ENCODE measurements around the gene VEGFB. TPM values are rescaled to one million over a fixed set of nuclear protein-coding genes. Genes with fewer than 3 reads are reported as not detected.
A peak's percentile ranks its signal among the peaks of the same experiment; 100 is the strongest.

VEGFB gene
- total and polyA plus RNA-seq, 2 of the 8 experiments (the other 6 are each of a cell fraction or from before 2014, with no cell fraction given), result 9.3 to 49.6 TPM

DNA sequence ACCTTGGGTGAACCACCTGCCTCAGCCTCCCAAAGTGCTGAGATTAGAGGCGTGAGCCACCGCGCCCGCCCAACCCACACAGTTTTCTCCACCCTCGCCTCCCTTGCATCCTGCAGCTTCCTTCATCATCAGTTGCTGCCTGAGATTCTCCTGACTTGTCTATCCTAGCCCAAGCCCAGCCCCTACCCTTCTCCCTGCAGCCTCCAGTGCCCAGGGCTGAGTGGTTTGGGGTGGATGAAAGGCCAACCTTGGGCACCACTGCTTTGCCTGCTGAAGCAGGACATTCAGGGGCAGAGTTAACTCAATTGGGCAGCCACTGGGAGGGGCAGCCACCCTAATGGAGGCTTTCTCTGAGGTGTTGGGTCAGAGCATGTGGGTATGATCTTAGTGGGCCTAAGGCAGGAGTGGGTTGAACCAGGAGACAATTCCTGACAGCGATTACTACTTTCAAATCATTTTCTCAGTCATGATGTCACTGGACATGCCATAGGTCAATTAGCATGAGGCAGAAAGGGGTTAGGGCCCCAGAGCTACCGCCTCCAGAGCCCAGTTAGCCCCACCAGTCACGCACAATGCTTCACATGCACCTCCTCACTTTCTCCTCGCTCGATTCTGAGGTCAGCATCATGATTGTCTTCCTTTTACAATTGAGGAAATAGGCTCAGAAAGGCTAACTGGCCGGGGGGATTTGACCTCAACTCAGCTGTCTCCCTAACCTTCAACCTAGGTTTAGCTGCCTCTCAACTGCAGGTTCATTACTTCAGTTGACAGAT lies 5.5 kb downstream of the VEGFB start:
- no peak for TF ChIP-seq RXRA (IDR thresholded peaks at IDR 0.05; ENCODE audit: insufficient read depth, low read depth, low read length)
- no peak for TF ChIP-seq SIX5 (IDR thresholded peaks at IDR 0.05; ENCODE audit: low read depth, low read length)
- TF ChIP-seq ZNF274 (IDR thresholded peaks at IDR 0.05; ENCODE audit: borderline replicate concordance, extremely low read depth, low read length), result no peak
- CTCF ChIA-PET (ENCODE audit: partially characterized antibody), result interaction anchor here (1.6 to 4.5 kb wide), 2 partner anchors 12 to 33 kb away, joined by 4 to 26 read pairs; partner anchors contain the start of gene PLCB3

More for the DNA sequence above, 5.5 kb downstream of the VEGFB start:
- FAIRE-seq (no peak), DNase-seq (ENCODE audit: low read depth in 1 of 2, low spot score in 2 of 2) (no peak)
- Histone ChIP-seq H2AFZ (ENCODE audit: low read length) (no peak overlapping the region), H3K27me3 (replicated peaks in 1 of 4; ENCODE audit: control insufficient read depth in 3 of 4, extremely low read depth in 1 of 4, insufficient read depth in 3 of 4, low read length in 3 of 4) (peaks cover 0 to 3% (median 0%) of the 10 kb centered on the region in 4 experiments; a peak in 2 of 7 replicates), H3K36me3 (ENCODE audit: control insufficient read depth in 2 of 4, insufficient read depth in 4 of 4, low read length in 3 of 4) (peaks cover 0 to 16% (median 7%) of the 10 kb centered on the region in 4 experiments; a peak in 4 of 8 replicates), H3K4ac (replicated peaks; ENCODE audit: insufficient read length, low read depth, low read length) (peak overlapping the region; percentile 27), H4K91ac (replicated peaks; ENCODE audit: insufficient read length, low read length) (peak overlapping the region; percentile 17), H3K9me3 (ENCODE audit: insufficient read depth in 2 of 2, low read depth in 1 of 2, low read length in 1 of 2) (no peaks in the 10 kb centered on the region), H2BK5ac (ENCODE audit: low read depth, low read length) (peak overlapping the region; percentile 88), H3K4me3 (ENCODE audit: extremely low read depth in 1 of 4, insufficient read depth in 2 of 4, low read depth in 3 of 4, low read length in 4 of 4) (peak overlapping the region; percentile 67 to 82 (median 78); a peak in 7 of 8 replicates), H4K20me1 (replicated peaks in 1 of 2; ENCODE audit: control insufficient read depth in 1 of 2, insufficient read depth in 2 of 2, low read length in 2 of 2) (peaks cover 0 to 13% of the 10 kb centered on the region in 2 experiments), H3K4me2 (ENCODE audit: insufficient read depth in 1 of 2, low read depth in 2 of 2, low read length in 2 of 2) (peak overlapping the region; percentile 82 to 85), H2BK20ac (ENCODE audit: low read length) (no peak overlapping the region), H3K23me2 (ENCODE audit: low read depth, low read length) (peaks cover 14% of the 10 kb centered on the region), H3K4me1 (replicated peaks in 1 of 4; ENCODE audit: control insufficient read depth in 3 of 4, insufficient read depth in 4 of 4, low read length in 3 of 4) (peaks cover 0 to 16% (median 8%) of the 10 kb centered on the region in 4 experiments; a peak in 6 of 7 replicates), H2BK12ac (ENCODE audit: low read depth, low read length) (peak overlapping the region; percentile 84; the same call in 1 of the 2 replicates), H2BK120ac (replicated peaks; ENCODE audit: low read depth, low read length) (no peak overlapping the region), H3K9ac (replicated peaks in 1 of 4; ENCODE audit: extremely low read depth in 1 of 4, low read depth in 3 of 4, low read length in 3 of 4) (no peak overlapping the region; a peak in 2 of 7 replicates), H3K56ac (replicated peaks; ENCODE audit: insufficient read length, low read depth, low read length) (no peak overlapping the region), H3K18ac (ENCODE audit: extremely low read depth, low read length) (no peak overlapping the region), H3K79me1 (ENCODE audit: low read depth, low read length) (no peaks in the 10 kb centered on the region), H4K5ac (ENCODE audit: insufficient read length, low read depth, low read length) (no peak overlapping the region), H3K27ac (ENCODE audit: low read depth, low read length) (peak overlapping the region; percentile 87; the same call in 1 of the 2 replicates), H3K79me2 (ENCODE audit: control insufficient read depth in 1 of 2, insufficient read depth in 2 of 2, low read length in 2 of 2) (peaks cover 0 to 6% of the 10 kb centered on the region in 2 experiments; a peak in 1 of 4 replicates), H3K23ac (ENCODE audit: insufficient read length) (no peak overlapping the region), H4K8ac (ENCODE audit: extremely low read depth, insufficient read depth, low read length) (peak overlapping the region; percentile 90), H2BK15ac (ENCODE audit: low read length) (no peak overlapping the region), H3K14ac (ENCODE audit: insufficient read length) (no peak overlapping the region), H2AK5ac (ENCODE audit: low read depth, low read length) (peak overlapping the region; percentile 26; the same call in 1 of the 2 replicates)
- 90% methylated on average over 11 of the region's 11 CpGs; no CpG with 5 or more reads in 1 of the 2 experiments for WGBS, 2 experiments (ENCODE audit: extremely low coverage in 1 of 2, insufficient coverage in 1 of 2, insufficient read length in 1 of 2, insufficient replicate concordance in 2 of 2, low coverage in 1 of 2, low lambda C conversion rate in 2 of 2, missing lambda C conversion rate in 1 of 2)
- POLR2A ChIA-PET (ENCODE audit: partially characterized antibody), result interaction anchor here (0.8 to 13.1 kb wide), 6 partner anchors 7 to 55 kb away, joined by 4 to 352 read pairs (median 6); partner anchors contain the start of genes FKBP2, NUDT22, PLCB3 and PPP1R14B

Data from H1 (cell line).